ENCODE data around the gene PASK. TPM values are rescaled to one million over a fixed set of nuclear protein-coding genes. Genes with fewer than 3 reads are reported as not detected.
A peak's percentile ranks its signal among the peaks of the same experiment; 100 is the strongest.
"Not testable (repeated sequence)": the region's sequence is repeated elsewhere in the genome, so short reads cannot be mapped to it uniquely, and the experiment has no call there.

The PASK gene
- total and polyA plus RNA-seq, 4 experiments from 2014 or later: 38.2 to 309 (median 170) TPM

DNA sequence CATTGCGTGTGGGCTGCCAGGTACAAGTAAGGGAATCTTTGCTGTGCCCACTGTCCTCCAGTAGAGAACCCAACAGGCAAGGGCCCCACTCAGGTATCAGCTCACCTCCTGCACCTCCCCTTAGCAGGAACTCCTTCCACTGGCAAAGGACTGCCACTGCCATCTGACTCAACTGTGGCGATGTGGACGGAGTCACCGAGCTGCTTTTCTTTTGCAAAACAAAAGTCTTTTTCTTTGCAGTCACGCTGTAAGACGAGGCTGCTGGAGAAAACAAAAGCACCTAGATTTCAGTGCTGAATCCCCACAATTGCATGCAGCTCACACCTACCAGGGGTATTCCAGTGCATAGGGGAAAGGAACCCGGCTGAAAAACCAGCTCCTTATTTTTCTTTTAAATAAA is 55.1 kb downstream of the PASK start:
- H3K36me3 Mint-ChIP-seq: peaks cover 47 to 82% of the 10 kb centered on the region in 2 donors
- peaks cover 54% of the 10 kb centered on the region for H3K4me1 ChIP-seq (ENCODE audit: insufficient read depth, low read length)
- no peaks in the 10 kb centered on the region for H3K9me3 ChIP-seq (ENCODE audit: control insufficient read depth in 1 of 2, low read length in 2 of 2)
- ChIA-PET POLR2A (ENCODE audit: partially characterized antibody) (interaction anchor here (3.0 to 11.3 kb wide), 5 partner anchors 8 to 56 kb away, joined by 16 to 231 read pairs (median 31); partner anchors contain the start of genes MTERF4, PASK and PPP1R7), CTCF (ENCODE audit: partially characterized antibody) (interaction anchor here (2.2 to 5.1 kb wide), 2 partner anchors 16 to 56 kb away, joined by 9 to 44 read pairs; partner anchors contain the start of genes PASK and PPP1R7)
- H3K36me3 ChIP-seq (ENCODE audit: insufficient read depth, low read length): peaks cover 62% of the 10 kb centered on the region
- intact Hi-C loops (cut with micrococcal nuclease): no loop called here
- no peak overlapping the region for H3K4me3 Mint-ChIP-seq
- no peaks in the 10 kb centered on the region for H3K27me3 Mint-ChIP-seq
- no peaks in the 10 kb centered on the region for H3K27me3 ChIP-seq (ENCODE audit: insufficient read depth, low read length)
- no peak for DNase-seq
- H3K27ac Mint-ChIP-seq: peak overlapping the region in 2 of 7 donors; percentile 10 to 17
- H3K4me3 ChIP-seq (ENCODE audit: low read length in 2 of 2): no peak overlapping the region
- no peak overlapping the region for H3K27ac ChIP-seq (ENCODE audit: low read depth, low read length)
- no peaks in the 10 kb centered on the region for H3K9me3 Mint-ChIP-seq
- peaks cover 36 to 63% (median 48%) of the 10 kb centered on the region in 4 donors for H3K4me1 Mint-ChIP-seq

DNA sequence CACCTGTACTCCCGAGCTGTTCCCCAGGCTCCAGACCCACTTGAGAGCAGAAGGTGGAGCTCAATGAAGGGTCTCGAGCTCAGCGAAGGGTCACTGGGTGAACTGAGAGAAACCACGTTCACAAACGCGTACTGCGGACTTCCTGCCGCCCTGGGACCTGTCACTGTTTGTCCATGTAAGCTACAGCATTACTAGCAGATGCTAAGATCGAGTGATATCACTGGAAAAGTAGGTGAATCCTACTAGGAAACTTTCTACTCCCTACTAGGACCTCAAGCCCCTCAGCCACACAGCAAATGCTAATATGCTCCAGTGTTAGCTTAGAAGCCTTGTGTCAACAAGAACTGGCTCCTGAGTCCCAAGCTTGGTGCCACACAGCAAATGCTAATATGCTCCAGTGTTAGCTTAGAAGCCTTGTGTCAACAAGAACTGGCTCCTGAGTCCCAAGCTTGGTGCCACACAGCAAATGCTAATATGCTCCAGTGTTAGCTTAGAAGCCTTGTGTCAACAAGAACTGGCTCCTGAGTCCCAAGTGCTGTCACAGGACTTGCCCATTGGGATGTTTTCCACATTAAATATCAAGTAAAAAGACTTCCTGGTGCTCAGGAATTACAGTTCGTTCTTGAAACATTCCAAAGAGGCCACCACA is 56.0 kb downstream of the PASK start:
- intact Hi-C loops (cut with micrococcal nuclease); H3K9me3 Mint-ChIP-seq; H3K27me3 Mint-ChIP-seq; H3K4me3 Mint-ChIP-seq; H3K4me3 ChIP-seq (ENCODE audit: low read length in 2 of 2); H3K9me3 ChIP-seq (ENCODE audit: control insufficient read depth in 1 of 2, low read length in 2 of 2); DNase-seq; H3K27ac ChIP-seq (ENCODE audit: low read depth, low read length); H3K27me3 ChIP-seq (ENCODE audit: insufficient read depth, low read length): not testable (repeated sequence)
- peaks cover 49 to 82% of the 10 kb centered on the region in 2 donors for H3K36me3 Mint-ChIP-seq
- H3K27ac Mint-ChIP-seq: peak overlapping the region in 1 of 7 donors; percentile 13
- H3K4me1 ChIP-seq (ENCODE audit: insufficient read depth, low read length): peaks cover 44% of the 10 kb centered on the region
- H3K36me3 ChIP-seq (ENCODE audit: insufficient read depth, low read length): peaks cover 63% of the 10 kb centered on the region
- H3K4me1 Mint-ChIP-seq: peaks cover 34 to 54% (median 40%) of the 10 kb centered on the region in 4 donors
- ChIA-PET POLR2A (ENCODE audit: partially characterized antibody) (interaction anchor here (1.2 to 11.3 kb wide), 6 partner anchors 8 to 57 kb away, joined by 3 to 231 read pairs (median 14); partner anchors contain the start of genes MTERF4, PASK and PPP1R7), CTCF (ENCODE audit: partially characterized antibody) (interaction anchor here (1.6 to 5.1 kb wide), 2 partner anchors 8 to 57 kb away, joined by 3 to 44 read pairs; partner anchors contain the start of genes PASK and PPP1R7)

DNA sequence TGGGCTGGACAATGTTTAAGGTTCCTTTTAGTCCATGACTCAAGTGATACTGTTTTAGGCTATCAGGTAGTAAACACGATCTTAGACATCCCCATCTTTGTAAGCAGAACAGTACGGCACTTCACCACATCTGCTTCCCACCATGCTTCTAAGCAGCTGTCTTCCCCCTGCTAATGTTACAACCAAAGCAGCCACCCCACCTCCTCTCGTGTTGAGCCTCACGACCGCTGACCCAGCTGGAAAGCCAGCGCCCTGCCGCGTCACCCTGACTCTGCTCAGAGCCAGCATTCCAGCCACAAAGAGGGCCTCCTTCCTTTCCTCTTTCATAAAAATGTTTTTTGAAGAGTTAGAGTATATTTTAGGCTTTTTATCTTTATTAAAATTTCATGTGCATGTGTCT is 56.6 kb downstream of the PASK start:
- Mint-ChIP-seq H3K4me1 (peaks cover 29 to 48% (median 36%) of the 10 kb centered on the region in 4 donors), H3K4me3 (no peak overlapping the region), H3K27ac (peak overlapping the region in 3 of 7 donors; percentile 12 to 81 (median 24)), H3K27me3 (no peaks in the 10 kb centered on the region), H3K36me3 (peaks cover 55 to 82% of the 10 kb centered on the region in 2 donors), H3K9me3 (no peaks in the 10 kb centered on the region)
- intact Hi-C loops (cut with micrococcal nuclease): no loop called here
- CTCF ChIA-PET (ENCODE audit: partially characterized antibody): interaction anchor here (1.6 to 5.1 kb wide), 2 partner anchors 8 to 58 kb away, joined by 3 to 44 read pairs; partner anchors contain the start of genes PASK and PPP1R7
- Histone ChIP-seq H3K27ac (ENCODE audit: low read depth, low read length) (no peak overlapping the region), H3K4me3 (ENCODE audit: low read length in 2 of 2) (no peak overlapping the region), H3K4me1 (ENCODE audit: insufficient read depth, low read length) (peaks cover 39% of the 10 kb centered on the region), H3K36me3 (ENCODE audit: insufficient read depth, low read length) (peaks cover 63% of the 10 kb centered on the region), H3K9me3 (ENCODE audit: control insufficient read depth in 1 of 2, low read length in 2 of 2) (no peaks in the 10 kb centered on the region), H3K27me3 (ENCODE audit: insufficient read depth, low read length) (no peaks in the 10 kb centered on the region)
- POLR2A ChIA-PET (ENCODE audit: partially characterized antibody): interaction anchor here (1.2 to 11.3 kb wide), 6 partner anchors 9 to 57 kb away, joined by 3 to 231 read pairs (median 14); partner anchors contain the start of genes MTERF4, PASK and PPP1R7
- DNase-seq: no peak

DNA sequence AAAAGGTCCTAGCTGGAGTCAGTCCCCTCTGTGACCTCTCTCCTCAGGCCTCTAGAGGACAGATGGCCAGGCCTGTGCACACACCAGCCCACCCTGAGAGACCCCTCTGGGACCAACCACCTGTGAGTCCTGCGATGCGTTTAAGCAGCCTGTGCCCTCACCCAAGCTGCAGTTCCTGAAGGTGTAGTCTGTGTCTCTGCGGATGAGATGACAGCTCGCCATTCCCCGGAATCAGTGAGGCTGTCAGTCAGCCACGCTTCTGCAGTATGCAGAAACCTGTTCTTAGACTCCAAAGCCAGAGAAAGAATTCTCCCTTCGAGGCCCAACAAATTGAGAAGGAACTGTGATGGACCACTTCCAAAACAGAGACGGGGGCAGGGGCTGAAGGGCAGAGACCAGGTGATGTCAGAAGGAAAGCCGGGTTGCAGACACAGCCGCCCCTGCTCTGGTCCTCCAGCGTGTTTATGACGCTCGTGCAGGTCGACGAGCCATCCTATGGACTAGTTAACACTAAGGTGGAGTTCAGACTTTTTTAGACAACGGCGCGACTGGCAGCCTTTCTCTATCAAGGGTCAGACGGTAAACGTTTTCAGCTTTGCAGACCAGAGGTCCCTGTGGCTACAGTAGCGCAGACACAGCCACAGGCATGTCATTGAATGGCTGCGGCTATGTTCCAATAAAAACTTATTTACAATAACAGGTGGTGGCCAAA is 57.4 kb downstream of the PASK start:
- H3K9me3 Mint-ChIP-seq: no peaks in the 10 kb centered on the region
- no peak overlapping the region for H3K4me3 ChIP-seq (ENCODE audit: low read length in 2 of 2)
- H3K27ac ChIP-seq (ENCODE audit: low read depth, low read length): no peak overlapping the region
- no peak overlapping the region for H3K4me3 Mint-ChIP-seq
- DNase-seq: no peak
- H3K9me3 ChIP-seq (ENCODE audit: control insufficient read depth in 1 of 2, low read length in 2 of 2): no peaks in the 10 kb centered on the region
- peaks cover 53 to 81% of the 10 kb centered on the region in 2 donors for H3K36me3 Mint-ChIP-seq
- H3K27me3 ChIP-seq (ENCODE audit: insufficient read depth, low read length): no peaks in the 10 kb centered on the region
- H3K27ac Mint-ChIP-seq: peak overlapping the region in 2 of 7 donors; percentile 41 to 69
- CTCF ChIA-PET (ENCODE audit: partially characterized antibody): interaction anchor here (1.6 to 5.1 kb wide), 2 partner anchors 9 to 58 kb away, joined by 3 to 44 read pairs; partner anchors contain the start of genes PASK and PPP1R7
- peaks cover 31% of the 10 kb centered on the region for H3K4me1 ChIP-seq (ENCODE audit: insufficient read depth, low read length)
- peaks cover 63% of the 10 kb centered on the region for H3K36me3 ChIP-seq (ENCODE audit: insufficient read depth, low read length)
- intact Hi-C loops (cut with micrococcal nuclease): no loop called here
- POLR2A ChIA-PET (ENCODE audit: partially characterized antibody): interaction anchor here (1.2 to 11.3 kb wide), 5 partner anchors 9 to 58 kb away, joined by 5 to 231 read pairs (median 18); partner anchors contain the start of genes MTERF4 and PPP1R7
- H3K4me1 Mint-ChIP-seq: peaks cover 21 to 40% (median 28%) of the 10 kb centered on the region in 4 donors
- no peaks in the 10 kb centered on the region for H3K27me3 Mint-ChIP-seq

DNA sequence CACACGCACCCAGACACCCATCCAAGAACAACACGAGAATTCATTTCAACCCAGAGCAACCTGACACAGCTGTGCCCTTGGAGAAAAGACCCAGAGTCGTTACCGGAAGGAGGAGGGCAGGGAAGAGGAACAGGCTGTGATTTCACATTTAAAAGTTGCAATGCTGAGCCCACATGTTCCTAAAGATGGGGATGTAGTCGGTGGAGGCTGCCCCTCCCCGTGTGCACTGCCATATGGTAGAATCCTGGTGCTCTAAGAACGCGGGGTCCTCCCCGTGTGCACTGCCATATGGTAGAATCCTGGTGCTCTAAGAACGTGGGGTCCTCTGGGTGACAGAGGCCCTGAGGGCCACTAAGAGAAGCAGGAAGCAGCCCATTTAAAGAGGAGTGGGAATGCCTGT is 58.1 kb downstream of the PASK start:
- H3K9me3 Mint-ChIP-seq: peaks cover 0 to 3% (median 0%) of the 10 kb centered on the region in 8 donors
- Histone ChIP-seq H3K9me3 (ENCODE audit: control insufficient read depth in 1 of 2, low read length in 2 of 2) (no peaks in the 10 kb centered on the region), H3K27me3 (ENCODE audit: insufficient read depth, low read length) (no peaks in the 10 kb centered on the region), H3K36me3 (ENCODE audit: insufficient read depth, low read length) (peaks cover 62% of the 10 kb centered on the region), H3K27ac (ENCODE audit: low read depth, low read length) (no peak overlapping the region), H3K4me1 (ENCODE audit: insufficient read depth, low read length) (peaks cover 24% of the 10 kb centered on the region), H3K4me3 (ENCODE audit: low read length in 2 of 2) (no peak overlapping the region)
- intact Hi-C loops (cut with micrococcal nuclease): no loop called here
- no peaks in the 10 kb centered on the region for H3K27me3 Mint-ChIP-seq
- H3K36me3 Mint-ChIP-seq: peaks cover 56 to 81% of the 10 kb centered on the region in 2 donors
- H3K4me1 Mint-ChIP-seq: peaks cover 18 to 33% (median 23%) of the 10 kb centered on the region in 4 donors
- no peak for DNase-seq
- no peak overlapping the region for H3K4me3 Mint-ChIP-seq
- POLR2A ChIA-PET (ENCODE audit: partially characterized antibody): interaction anchor here (1.2 to 11.3 kb wide), 4 partner anchors 8 to 59 kb away, joined by 3 to 231 read pairs (median 6); partner anchors contain the start of gene PPP1R7
- H3K27ac Mint-ChIP-seq: peak overlapping the region in 4 of 7 donors; percentile 50 to 77 (median 70)
- CTCF ChIA-PET (ENCODE audit: partially characterized antibody): interaction anchor here (1.7 kb wide), 1 partner anchor 59 kb away, joined by 6 read pairs; the partner anchor contains the start of genes PASK and PPP1R7

DNA sequence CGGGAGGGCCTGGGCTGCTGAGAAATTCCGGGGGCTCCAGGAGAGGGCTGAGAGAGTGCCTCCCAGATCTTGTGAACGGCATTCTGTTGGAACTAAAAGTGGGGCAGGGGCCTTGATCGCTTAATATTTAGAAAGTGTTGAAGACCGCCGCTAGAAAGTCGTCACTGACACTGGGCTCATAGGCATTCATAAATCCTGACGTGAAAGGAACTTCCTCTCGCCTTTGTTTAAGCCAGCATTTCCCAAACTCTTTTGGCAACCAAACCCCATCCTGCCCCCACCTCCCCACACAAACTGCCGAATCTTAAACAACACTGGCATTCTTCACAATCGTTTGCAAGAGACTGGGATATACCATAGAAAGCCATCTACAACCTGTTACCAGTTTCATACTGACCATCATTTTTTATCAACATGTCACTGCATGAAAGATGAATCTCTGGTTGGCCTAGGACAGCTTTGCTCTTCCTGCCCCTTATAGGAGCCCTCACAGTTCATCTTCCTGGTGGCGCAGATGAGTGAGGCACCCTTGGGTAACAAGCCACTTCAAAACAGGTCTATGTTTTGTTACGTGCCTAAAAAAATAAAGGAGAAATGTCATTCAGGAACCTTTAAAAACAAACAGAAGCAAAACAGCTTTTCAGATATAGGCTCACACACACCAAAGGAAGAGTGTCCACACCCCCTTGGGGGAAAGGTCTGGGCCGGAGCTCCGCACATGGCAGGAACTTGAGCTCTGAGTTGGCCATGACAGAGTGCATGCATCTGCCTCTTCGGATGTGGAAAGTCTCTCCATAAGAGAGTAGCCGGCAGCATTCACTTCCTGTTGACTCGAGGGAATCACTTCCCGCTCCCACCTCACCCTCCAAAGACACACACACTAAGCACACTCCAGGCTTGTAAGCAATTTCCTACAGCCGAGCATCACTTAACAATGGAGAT is 60.2 kb downstream of the PASK start:
- no peak overlapping the region for H3K27ac ChIP-seq (ENCODE audit: low read depth, low read length)
- H3K9me3 ChIP-seq (ENCODE audit: control insufficient read depth in 1 of 2, low read length in 2 of 2): no peaks in the 10 kb centered on the region
- Mint-ChIP-seq H3K4me3 (peak overlapping the region in 1 of 8 donors; percentile 29), H3K36me3 (peaks cover 57 to 76% of the 10 kb centered on the region in 2 donors), H3K27me3 (no peaks in the 10 kb centered on the region), H3K4me1 (peaks cover 7 to 14% (median 9%) of the 10 kb centered on the region in 4 donors), H3K27ac (peak overlapping the region in 3 of 7 donors; percentile 25 to 61 (median 36)), H3K9me3 (peaks cover 0 to 8% (median under 1%) of the 10 kb centered on the region in 8 donors)
- H3K4me3 ChIP-seq (ENCODE audit: low read length in 2 of 2): no peak overlapping the region
- ChIA-PET POLR2A (ENCODE audit: partially characterized antibody) (interaction anchor here (0.9 to 11.3 kb wide), 5 partner anchors 10 to 97 kb away, joined by 3 to 231 read pairs (median 4); partner anchors contain the start of genes MTERF4 and PASK), CTCF (ENCODE audit: partially characterized antibody) (interaction anchor here (1.3 to 1.7 kb wide), 3 partner anchors 11 to 61 kb away, joined by 5 to 6 read pairs (median 6); partner anchors contain the start of genes PASK and PPP1R7)
- H3K36me3 ChIP-seq (ENCODE audit: insufficient read depth, low read length): peaks cover 56% of the 10 kb centered on the region
- peaks cover 2% of the 10 kb centered on the region for H3K4me1 ChIP-seq (ENCODE audit: insufficient read depth, low read length)
- no peaks in the 10 kb centered on the region for H3K27me3 ChIP-seq (ENCODE audit: insufficient read depth, low read length)
- intact Hi-C loops (cut with micrococcal nuclease): no loop called here
- DNase-seq: no peak

Data from CD4-positive, alpha-beta memory T cell (primary cell).